Liver (tissue), 2 donors: ENCODE measurements around the gene GAS7.
"Not testable (repeated sequence)": the region's sequence is repeated elsewhere in the genome, so short reads cannot be mapped to it uniquely, and the experiment has no call there.

Source experiments
- CTCF ChIP-seq: fragments of 150-350 bp; IDR thresholded peaks from 2 replicates; pipeline ENCODE4 v1.5.1; 2017; ENCODE audit warnings: improper control_type of control experiment, low read depth, low read length; ENCODE audit not compliant: missing input control
- YY1 ChIP-seq: IDR thresholded peaks from 2 replicates; pipeline ENCODE4 v1.6.1; 2016; ENCODE audit warnings: antibody characterized with exemption, mild to moderate bottlenecking
- donor health status: healthy.

GRCh38 chr17:9921216-9921615, 277.2 kb downstream of the GAS7 start:
- not testable (repeated sequence) for TF ChIP-seq YY1, CTCF
